Endodermal cell (in vitro differentiated cells): Measurements from ENCODE around the gene TRIO. TPM values are rescaled to one million over a fixed set of nuclear protein-coding genes. Genes with fewer than 3 reads are reported as not detected.

Experiments
- DNase-seq: peaks from one replicate; pipeline ENCODE4 v3.0.0-alpha.2; 2017
- H3K27ac ChIP-seq: 2 replicates; pipeline ENCODE4 v1.5.1; 2013; ENCODE audit warnings: mild to moderate bottlenecking, low read depth, low read length, moderate library complexity
- H3K27me3 ChIP-seq: 2 replicates; pipeline ENCODE4 v1.6.1; 2013; ENCODE audit warnings: mild to moderate bottlenecking, low read length, moderate library complexity; ENCODE audit not compliant: insufficient read depth, control insufficient read depth, poor library complexity, severe bottlenecking
- H3K36me3 ChIP-seq: 2 replicates; pipeline ENCODE4 v1.7.0; 2013; ENCODE audit warnings: mild to moderate bottlenecking, low read length, moderate library complexity; ENCODE audit not compliant: control insufficient read depth, insufficient read depth
- H3K4me1 ChIP-seq: one replicate; pipeline ENCODE4 v1.7.0; 2013; ENCODE audit warnings: low read length; ENCODE audit not compliant: control insufficient read depth, insufficient read depth
- H3K4me3 ChIP-seq: 2 replicates; pipeline ENCODE4 v1.5.1; 2013; ENCODE audit warnings: mild to moderate bottlenecking, low read length, moderate library complexity
- H3K9ac ChIP-seq: 2 replicates; pipeline ENCODE4 v1.6.1; 2013; ENCODE audit warnings: mild to moderate bottlenecking, low read length, moderate library complexity; ENCODE audit not compliant: poor library complexity, severe bottlenecking; ENCODE audit errors: extremely low read depth
- H3K9me3 ChIP-seq: 2 replicates; pipeline ENCODE4 v1.6.1; 2013; ENCODE audit warnings: mild to moderate bottlenecking, low read length, moderate library complexity; ENCODE audit not compliant: control insufficient read depth
- H3K27ac Mint-ChIP-seq: 2 replicates; pipeline ENCODE4 v1.8.0; 2020; ENCODE audit warnings: mixed read lengths
- H3K27me3 Mint-ChIP-seq: 2 replicates; pipeline ENCODE4 v1.8.0; 2021; ENCODE audit warnings: mild to moderate bottlenecking, mixed read lengths; ENCODE audit not compliant: insufficient read depth
- H3K36me3 Mint-ChIP-seq: 2 replicates; pipeline ENCODE4 v1.8.0; 2020; ENCODE audit warnings: low read depth, mixed read lengths
- H3K4me1 Mint-ChIP-seq: 2 replicates; pipeline ENCODE4 v1.8.0; 2020; ENCODE audit warnings: mixed read lengths
- H3K4me3 Mint-ChIP-seq: 2 replicates; pipeline ENCODE4 v1.8.0; 2020; ENCODE audit warnings: mild to moderate bottlenecking, moderate library complexity, mixed read lengths
- H3K9me3 Mint-ChIP-seq: 2 replicates; pipeline ENCODE4 v1.8.0; 2020; ENCODE audit warnings: mild to moderate bottlenecking, mixed read lengths
- WGBS, 2 experiments: methylation state at CpG; one replicate each; pipeline versions ENCODE4 v1.1.5 to v1.1.7; 2013; ENCODE audit warnings: missing lambda C conversion rate in 2 of 2, mixed read lengths in 1 of 2; ENCODE audit not compliant: insufficient coverage in 1 of 2, insufficient read length in 1 of 2; 5-methylcytosine and 5-hydroxymethylcytosine counted together
- total RNA-seq, 2 donors: library from RNA; stranded (reverse); fragmentation: NEBNext Ultra II Directional in 1 of 2; extraction: Animal tissue kit (Norgen Biotek cat#: 25700) in 1 of 2; gene quantifications; 2 replicates in 1 of 2; 3 replicates in 1 of 2; pipeline ENCODE4 v1.2.1, GENCODE V29; 2021
- TF ChIP-seq, protein P1 (sequence below): fragments of 200-600 bp; sonication (generic); conservative IDR thresholded peaks from 2 replicates; pipeline ENCODE4 v1.5.0; 2021; ENCODE audit warnings: antibody characterized with exemption, mild to moderate bottlenecking

The TRIO gene
- total RNA-seq, 2 donors from 2014 or later: 88.3 to 109 TPM

GRCh38 chr5:14226149-14226548, 83.0 kb downstream of the TRIO start:
- Mint-ChIP-seq H3K27me3 (peaks cover 9% of the 10 kb centered on the region), H3K4me3 (no peak overlapping the region), H3K9me3 (no peaks in the 10 kb centered on the region), H3K4me1 (peaks cover 46% of the 10 kb centered on the region), H3K36me3 (no peaks in the 10 kb centered on the region), H3K27ac (no peak overlapping the region)
- no peak for DNase-seq
- H3K4me3 ChIP-seq: no peak overlapping the region
- TF ChIP-seq, protein P1, sequence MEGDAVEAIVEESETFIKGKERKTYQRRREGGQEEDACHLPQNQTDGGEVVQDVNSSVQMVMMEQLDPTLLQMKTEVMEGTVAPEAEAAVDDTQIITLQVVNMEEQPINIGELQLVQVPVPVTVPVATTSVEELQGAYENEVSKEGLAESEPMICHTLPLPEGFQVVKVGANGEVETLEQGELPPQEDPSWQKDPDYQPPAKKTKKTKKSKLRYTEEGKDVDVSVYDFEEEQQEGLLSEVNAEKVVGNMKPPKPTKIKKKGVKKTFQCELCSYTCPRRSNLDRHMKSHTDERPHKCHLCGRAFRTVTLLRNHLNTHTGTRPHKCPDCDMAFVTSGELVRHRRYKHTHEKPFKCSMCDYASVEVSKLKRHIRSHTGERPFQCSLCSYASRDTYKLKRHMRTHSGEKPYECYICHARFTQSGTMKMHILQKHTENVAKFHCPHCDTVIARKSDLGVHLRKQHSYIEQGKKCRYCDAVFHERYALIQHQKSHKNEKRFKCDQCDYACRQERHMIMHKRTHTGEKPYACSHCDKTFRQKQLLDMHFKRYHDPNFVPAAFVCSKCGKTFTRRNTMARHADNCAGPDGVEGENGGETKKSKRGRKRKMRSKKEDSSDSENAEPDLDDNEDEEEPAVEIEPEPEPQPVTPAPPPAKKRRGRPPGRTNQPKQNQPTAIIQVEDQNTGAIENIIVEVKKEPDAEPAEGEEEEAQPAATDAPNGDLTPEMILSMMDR: no peak
- peaks cover 2% of the 10 kb centered on the region for H3K27me3 ChIP-seq
- no peaks in the 10 kb centered on the region for H3K9me3 ChIP-seq
- no peaks in the 10 kb centered on the region for H3K36me3 ChIP-seq
- no peaks in the 10 kb centered on the region for H3K4me1 ChIP-seq
- no peak overlapping the region for H3K9ac ChIP-seq
- 96 to 100% methylated on average over 3 to 4 of the region's 4 CpGs for WGBS, 2 experiments
- no peak overlapping the region for H3K27ac ChIP-seq

GRCh38 chr5:14226554-14226953, 83.4 kb downstream of the TRIO start:
- Histone ChIP-seq H3K4me1 (no peaks in the 10 kb centered on the region), H3K9me3 (no peaks in the 10 kb centered on the region), H3K36me3 (no peaks in the 10 kb centered on the region), H3K27me3 (no peaks in the 10 kb centered on the region), H3K9ac (no peak overlapping the region), H3K4me3 (no peak overlapping the region), H3K27ac (no peak overlapping the region)
- TF ChIP-seq, protein P1: no peak
- Mint-ChIP-seq H3K27me3 (peaks cover 9% of the 10 kb centered on the region), H3K4me3 (no peak overlapping the region), H3K4me1 (peaks cover 45% of the 10 kb centered on the region), H3K36me3 (no peaks in the 10 kb centered on the region), H3K9me3 (no peaks in the 10 kb centered on the region), H3K27ac (no peak overlapping the region)
- 91 to 100% methylated on average over 2 to 6 of the region's 6 CpGs for WGBS, 2 experiments
- DNase-seq: no peak

GRCh38 chr5:14226992-14227391, 83.8 kb downstream of the TRIO start:
- Mint-ChIP-seq H3K27ac (no peak overlapping the region), H3K4me3 (no peak overlapping the region), H3K27me3 (peaks cover 9% of the 10 kb centered on the region), H3K36me3 (no peaks in the 10 kb centered on the region), H3K4me1 (peaks cover 46% of the 10 kb centered on the region), H3K9me3 (no peaks in the 10 kb centered on the region)
- Histone ChIP-seq H3K27ac (no peak overlapping the region), H3K4me3 (no peak overlapping the region), H3K36me3 (no peaks in the 10 kb centered on the region), H3K9ac (no peak overlapping the region), H3K9me3 (no peaks in the 10 kb centered on the region), H3K27me3 (no peaks in the 10 kb centered on the region), H3K4me1 (no peaks in the 10 kb centered on the region)
- DNase-seq: no peak
- TF ChIP-seq, protein P1: no peak
- 88 to 89% methylated on average over 8 of the region's 8 CpGs for WGBS, 2 experiments
